GM12873 (cell line): ENCODE results near the gene PAX5.

Experiments
- TF ChIP-seq, protein P1 (sequence below): IDR thresholded peaks from 2 replicates; pipeline ENCODE4 v1.5.1; 2012; ENCODE audit warnings: low read depth, mild to moderate bottlenecking, moderate library complexity, low read length, control low read depth; ENCODE audit not compliant: insufficient read depth; ENCODE audit errors: missing control alignments

PAX5 gene

DNA sequence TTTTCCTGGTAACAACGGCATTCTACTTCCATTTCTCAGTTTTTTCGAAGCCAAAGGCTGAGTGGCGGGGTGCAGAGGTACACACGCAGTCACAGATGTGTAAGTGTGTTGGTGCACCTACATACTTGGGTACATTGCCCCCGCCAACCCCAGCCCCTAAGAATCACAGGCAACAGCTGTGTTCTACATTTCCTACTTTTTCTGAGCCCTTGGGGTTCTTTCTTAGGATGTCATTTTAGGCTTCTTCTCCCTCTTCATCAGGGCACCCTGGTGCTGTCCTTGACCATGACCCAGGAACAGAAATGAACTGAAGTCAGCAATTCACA, 104.8 kb downstream of the PAX5 start:
- TF ChIP-seq, protein P1, sequence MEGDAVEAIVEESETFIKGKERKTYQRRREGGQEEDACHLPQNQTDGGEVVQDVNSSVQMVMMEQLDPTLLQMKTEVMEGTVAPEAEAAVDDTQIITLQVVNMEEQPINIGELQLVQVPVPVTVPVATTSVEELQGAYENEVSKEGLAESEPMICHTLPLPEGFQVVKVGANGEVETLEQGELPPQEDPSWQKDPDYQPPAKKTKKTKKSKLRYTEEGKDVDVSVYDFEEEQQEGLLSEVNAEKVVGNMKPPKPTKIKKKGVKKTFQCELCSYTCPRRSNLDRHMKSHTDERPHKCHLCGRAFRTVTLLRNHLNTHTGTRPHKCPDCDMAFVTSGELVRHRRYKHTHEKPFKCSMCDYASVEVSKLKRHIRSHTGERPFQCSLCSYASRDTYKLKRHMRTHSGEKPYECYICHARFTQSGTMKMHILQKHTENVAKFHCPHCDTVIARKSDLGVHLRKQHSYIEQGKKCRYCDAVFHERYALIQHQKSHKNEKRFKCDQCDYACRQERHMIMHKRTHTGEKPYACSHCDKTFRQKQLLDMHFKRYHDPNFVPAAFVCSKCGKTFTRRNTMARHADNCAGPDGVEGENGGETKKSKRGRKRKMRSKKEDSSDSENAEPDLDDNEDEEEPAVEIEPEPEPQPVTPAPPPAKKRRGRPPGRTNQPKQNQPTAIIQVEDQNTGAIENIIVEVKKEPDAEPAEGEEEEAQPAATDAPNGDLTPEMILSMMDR = no peak

- TF ChIP-seq, protein P1 = no peak
These were observed 105.3 kb downstream of the PAX5 start for GRCh38 chr9:36928670-36929349.

GRCh38 chr9:36928210-36928609, 105.9 kb downstream of the PAX5 start:
- TF ChIP-seq, protein P1 = no peak

GRCh38 chr9:36924757-36925432, 109.2 kb downstream of the PAX5 start:
- TF ChIP-seq, protein P1 = no peak

GRCh38 chr9:36924071-36924470, 110.0 kb downstream of the PAX5 start:
- TF ChIP-seq, protein P1 = no peak

DNA sequence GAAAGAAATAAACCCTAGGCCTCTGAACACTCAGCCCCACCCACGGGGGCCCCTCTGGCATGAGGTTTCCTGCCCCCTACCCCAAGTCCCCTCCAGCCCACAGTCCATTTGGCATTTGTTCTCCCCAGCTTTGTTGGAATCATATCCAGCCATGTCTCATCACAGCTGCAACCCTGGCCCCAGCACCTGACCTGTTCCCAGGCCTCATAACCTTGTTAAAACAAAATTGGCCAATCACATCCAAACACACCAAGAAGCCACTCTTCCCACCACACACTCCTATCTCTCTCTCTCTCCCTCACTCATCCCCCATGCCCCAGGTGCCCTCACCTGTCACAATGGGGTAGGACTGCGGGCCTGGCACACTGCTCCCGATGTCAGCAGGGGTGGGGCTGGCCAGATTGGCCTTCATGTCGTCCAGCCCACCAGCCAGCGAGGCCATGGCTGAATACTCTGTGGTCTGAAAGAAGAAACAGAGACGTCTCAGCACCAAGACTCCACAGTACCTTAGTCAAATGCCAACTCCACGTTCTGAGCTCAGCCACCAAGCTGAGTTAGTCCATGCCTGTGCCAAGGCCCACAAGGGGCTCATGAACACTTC, 110.9 kb downstream of the PAX5 start:
- TF ChIP-seq, protein P1 = no peak

DNA sequence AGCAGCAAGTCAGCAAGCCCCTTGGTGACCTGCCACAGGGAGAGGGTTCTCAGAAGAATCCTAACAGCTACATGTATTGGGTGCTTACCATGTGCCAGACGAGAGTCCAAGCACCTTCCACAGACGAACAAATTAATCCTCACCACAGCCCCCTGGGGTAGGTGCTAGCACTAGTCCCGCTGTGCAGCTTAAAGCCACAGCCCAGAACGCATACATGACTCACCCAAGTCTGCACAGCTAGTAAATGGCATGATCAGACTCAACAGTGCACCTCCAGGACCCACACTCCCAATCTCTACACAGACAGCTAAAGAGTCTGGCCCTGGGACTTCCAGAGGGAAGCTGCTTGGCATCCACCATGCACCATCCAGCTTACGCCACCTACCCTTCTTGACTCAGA, 111.5 kb downstream of the PAX5 start:
- TF ChIP-seq, protein P1 = no peak
